WTC11 (cell line): ENCODE results near the gene ECT2L. TPM values are rescaled to one million over a fixed set of nuclear protein-coding genes. Genes with fewer than 3 reads are reported as not detected.

Source experiments
- ATAC-seq: fragments of 200-7000 bp; cut with Tn5 transposase; 2 replicates; pipeline ENCODE4 v1.10.0; 2021; ENCODE audit warnings: mild to moderate bottlenecking, moderate library complexity
- CTCF ChIA-PET: fragments of 300-600 bp; sonication (Branson Sonifier 250); formaldehyde crosslinking; loops from one replicate; lab custom pipeline; 2021; ENCODE audit warnings: antibody characterized with exemption; lab: Charles Lee
- POLR2A ChIA-PET: fragments of 350-600 bp; sonication (Branson Sonifier 250); formaldehyde crosslinking; loops from one replicate; lab custom pipeline; 2021; ENCODE audit warnings: antibody characterized with exemption; lab: Charles Lee
- DNase-seq: peaks from one replicate; pipeline ENCODE4 v3.0.0; 2021; ENCODE audit warnings: low spot score
- H3K27ac Mint-ChIP-seq: 2 replicates; pipeline ENCODE4 v1.8.0; 2021; ENCODE audit warnings: mixed read lengths
- H3K27me3 Mint-ChIP-seq: 2 replicates; pipeline ENCODE4 v1.8.0; 2021; ENCODE audit warnings: low read depth, mild to moderate bottlenecking, moderate library complexity, mixed read lengths
- H3K36me3 Mint-ChIP-seq: 2 replicates; pipeline ENCODE4 v1.8.0; 2021; ENCODE audit warnings: mixed read lengths
- H3K4me1 Mint-ChIP-seq: 2 replicates; pipeline ENCODE4 v1.8.0; 2022; ENCODE audit warnings: mixed read lengths
- H3K4me3 Mint-ChIP-seq: 2 replicates; pipeline ENCODE4 v1.8.0; 2021; ENCODE audit warnings: mild to moderate bottlenecking, moderate library complexity, mixed read lengths
- H3K9me3 Mint-ChIP-seq: 2 replicates; pipeline ENCODE4 v1.8.0; 2021; ENCODE audit warnings: mixed read lengths
- CREM ChIP-seq: sonication (generic); formaldehyde crosslinking; IDR thresholded peaks from 2 replicates; pipeline ENCODE4 v1.8.1; 2022; ENCODE audit warnings: mild to moderate bottlenecking, missing genetic modification reagents, moderate library complexity
- FOXK1 ChIP-seq: sonication (generic); formaldehyde crosslinking; IDR thresholded peaks from 2 replicates; pipeline ENCODE4 v1.8.0; 2022; ENCODE audit warnings: mild to moderate bottlenecking, moderate library complexity, missing genetic modification reagents
- FOXP1 ChIP-seq: sonication (generic); formaldehyde crosslinking; IDR thresholded peaks from 2 replicates; pipeline ENCODE4 v1.8.0; 2022; ENCODE audit warnings: missing genetic modification reagents, mild to moderate bottlenecking, moderate library complexity, borderline replicate concordance
- RELA ChIP-seq: sonication (generic); formaldehyde crosslinking; IDR thresholded peaks from 2 replicates; pipeline ENCODE4 v1.8.1; 2022; ENCODE audit warnings: missing genetic modification reagents, mild to moderate bottlenecking, borderline replicate concordance
- TCF7 ChIP-seq: sonication (generic); formaldehyde crosslinking; IDR thresholded peaks from 2 replicates; pipeline ENCODE4 v1.8.0; 2022; ENCODE audit warnings: mild to moderate bottlenecking, low read depth, missing genetic modification reagents, moderate library complexity
- ZBTB21 ChIP-seq: sonication (generic); formaldehyde crosslinking; IDR thresholded peaks from 2 replicates; pipeline ENCODE4 v1.8.1; 2023; ENCODE audit warnings: mild to moderate bottlenecking, missing genetic modification reagents, borderline replicate concordance
- total RNA-seq: library from RNA; stranded (reverse); gene quantifications from 3 replicates; pipeline ENCODE4 v1.2.3, GENCODE V29; 2021
- TF ChIP-seq, protein P1 (sequence below): fragments of 250-450 bp; sonication (Bioruptor Pico); IDR thresholded peaks from 2 replicates; pipeline ENCODE4 v1.9.0; 2021; ENCODE audit warnings: moderate library complexity, mild to moderate bottlenecking, inconsistent platforms, borderline replicate concordance
- TF ChIP-seq, protein P2 (sequence below): sonication (generic); formaldehyde crosslinking; IDR thresholded peaks from 2 replicates; pipeline ENCODE4 v1.8.0; 2022; ENCODE audit warnings: mild to moderate bottlenecking, missing genetic modification reagents
- TF ChIP-seq, protein P3 (sequence below): sonication (generic); formaldehyde crosslinking; IDR thresholded peaks from 2 replicates; pipeline ENCODE4 v1.8.1; 2023; ENCODE audit warnings: mild to moderate bottlenecking, missing genetic modification reagents, borderline replicate concordance
- TF ChIP-seq, protein P4 (sequence below): sonication (generic); formaldehyde crosslinking; IDR thresholded peaks from 2 replicates; pipeline ENCODE4 v1.8.1; 2023; ENCODE audit warnings: mild to moderate bottlenecking, missing genetic modification reagents, moderate library complexity
- TF ChIP-seq, protein P5 (sequence below): sonication (generic); formaldehyde crosslinking; conservative IDR thresholded peaks from 2 replicates; pipeline ENCODE4 v1.8.1; 2022; ENCODE audit warnings: mild to moderate bottlenecking, missing genetic modification reagents
- TF ChIP-seq, protein P6 (sequence below): sonication (generic); formaldehyde crosslinking; IDR thresholded peaks from 2 replicates; pipeline ENCODE4 v1.8.1; 2023; ENCODE audit warnings: mild to moderate bottlenecking, missing genetic modification reagents
- TF ChIP-seq, protein P7 (sequence below): fragments of 250-450 bp; sonication (Bioruptor Pico); IDR thresholded peaks from 2 replicates; pipeline ENCODE4 v1.9.0; 2021; ENCODE audit warnings: mild to moderate bottlenecking
- TF ChIP-seq, protein P8 (sequence below): sonication (generic); formaldehyde crosslinking; IDR thresholded peaks from 2 replicates; pipeline ENCODE4 v1.8.0; 2022; ENCODE audit warnings: mild to moderate bottlenecking, missing genetic modification reagents

The ECT2L gene
- total RNA-seq, 1 experiment from 2014 or later, result not detected

DNA sequence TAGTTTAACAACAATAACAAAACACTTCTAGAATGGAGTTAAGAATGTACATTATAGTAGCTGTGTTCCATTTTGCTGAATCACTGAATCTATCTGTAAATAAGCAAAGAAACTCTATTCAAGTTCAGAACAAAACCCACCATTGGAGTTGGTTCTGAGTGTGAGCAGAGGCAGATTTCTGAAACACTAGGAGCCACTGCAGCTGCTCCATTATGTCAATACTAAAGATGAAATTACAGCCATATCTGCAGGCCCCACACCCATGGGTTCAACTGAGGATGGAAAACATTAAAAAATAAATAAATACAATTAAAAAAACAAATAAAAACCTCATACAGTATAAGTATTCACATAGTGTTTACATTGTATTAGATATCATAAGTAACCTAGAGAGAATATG, 101.1 kb downstream of the ECT2L start (continued):
- TF ChIP-seq, protein P1, sequence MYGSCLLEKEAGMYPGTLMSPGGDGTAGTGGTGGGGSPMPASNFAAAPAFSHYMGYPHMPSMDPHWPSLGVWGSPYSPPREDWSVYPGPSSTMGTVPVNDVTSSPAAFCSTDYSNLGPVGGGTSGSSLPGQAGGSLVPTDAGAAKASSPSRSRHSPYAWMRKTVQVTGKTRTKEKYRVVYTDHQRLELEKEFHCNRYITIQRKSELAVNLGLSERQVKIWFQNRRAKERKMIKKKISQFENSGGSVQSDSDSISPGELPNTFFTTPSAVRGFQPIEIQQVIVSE (CRISPR knock-in tag), result no peak
- TF ChIP-seq, protein P2, sequence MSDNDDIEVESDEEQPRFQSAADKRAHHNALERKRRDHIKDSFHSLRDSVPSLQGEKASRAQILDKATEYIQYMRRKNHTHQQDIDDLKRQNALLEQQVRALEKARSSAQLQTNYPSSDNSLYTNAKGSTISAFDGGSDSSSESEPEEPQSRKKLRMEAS (CRISPR knock-in tag), result no peak
- TF ChIP-seq CREM, result no peak
- TF ChIP-seq, protein P3, sequence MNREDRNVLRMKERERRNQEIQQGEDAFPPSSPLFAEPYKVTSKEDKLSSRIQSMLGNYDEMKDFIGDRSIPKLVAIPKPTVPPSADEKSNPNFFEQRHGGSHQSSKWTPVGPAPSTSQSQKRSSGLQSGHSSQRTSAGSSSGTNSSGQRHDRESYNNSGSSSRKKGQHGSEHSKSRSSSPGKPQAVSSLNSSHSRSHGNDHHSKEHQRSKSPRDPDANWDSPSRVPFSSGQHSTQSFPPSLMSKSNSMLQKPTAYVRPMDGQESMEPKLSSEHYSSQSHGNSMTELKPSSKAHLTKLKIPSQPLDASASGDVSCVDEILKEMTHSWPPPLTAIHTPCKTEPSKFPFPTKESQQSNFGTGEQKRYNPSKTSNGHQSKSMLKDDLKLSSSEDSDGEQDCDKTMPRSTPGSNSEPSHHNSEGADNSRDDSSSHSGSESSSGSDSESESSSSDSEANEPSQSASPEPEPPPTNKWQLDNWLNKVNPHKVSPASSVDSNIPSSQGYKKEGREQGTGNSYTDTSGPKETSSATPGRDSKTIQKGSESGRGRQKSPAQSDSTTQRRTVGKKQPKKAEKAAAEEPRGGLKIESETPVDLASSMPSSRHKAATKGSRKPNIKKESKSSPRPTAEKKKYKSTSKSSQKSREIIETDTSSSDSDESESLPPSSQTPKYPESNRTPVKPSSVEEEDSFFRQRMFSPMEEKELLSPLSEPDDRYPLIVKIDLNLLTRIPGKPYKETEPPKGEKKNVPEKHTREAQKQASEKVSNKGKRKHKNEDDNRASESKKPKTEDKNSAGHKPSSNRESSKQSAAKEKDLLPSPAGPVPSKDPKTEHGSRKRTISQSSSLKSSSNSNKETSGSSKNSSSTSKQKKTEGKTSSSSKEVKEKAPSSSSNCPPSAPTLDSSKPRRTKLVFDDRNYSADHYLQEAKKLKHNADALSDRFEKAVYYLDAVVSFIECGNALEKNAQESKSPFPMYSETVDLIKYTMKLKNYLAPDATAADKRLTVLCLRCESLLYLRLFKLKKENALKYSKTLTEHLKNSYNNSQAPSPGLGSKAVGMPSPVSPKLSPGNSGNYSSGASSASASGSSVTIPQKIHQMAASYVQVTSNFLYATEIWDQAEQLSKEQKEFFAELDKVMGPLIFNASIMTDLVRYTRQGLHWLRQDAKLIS, result no peak

DNA sequence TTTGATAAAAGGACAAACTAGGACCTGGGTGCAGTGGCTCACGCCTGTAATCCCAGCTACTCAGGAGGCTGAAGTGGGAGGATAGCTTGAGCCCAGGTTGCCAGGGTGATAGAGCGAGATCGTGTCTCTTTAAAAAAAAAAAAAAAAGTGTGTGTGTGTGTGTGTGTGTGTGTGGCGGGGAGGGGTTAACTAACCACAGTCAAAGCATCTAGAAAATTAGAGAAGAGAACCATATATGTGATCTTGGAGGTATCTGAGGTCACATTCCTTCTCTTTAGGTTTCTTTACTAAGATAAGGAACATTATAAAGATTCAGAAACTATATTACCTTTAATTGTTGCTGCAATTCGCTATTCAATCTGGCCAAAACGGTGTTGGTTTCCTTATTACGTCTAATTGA, 111.3 kb downstream of the ECT2L start:
- Mint-ChIP-seq H3K27ac (no peak overlapping the region), H3K36me3 (peaks cover 54% of the 10 kb centered on the region), H3K4me3 (no peak overlapping the region), H3K9me3 (no peaks in the 10 kb centered on the region), H3K4me1 (no peaks in the 10 kb centered on the region), H3K27me3 (no peaks in the 10 kb centered on the region)
- no peak for TF ChIP-seq RELA (CRISPR knock-in tag)
- ChIA-PET CTCF (no interaction called here), POLR2A (no interaction called here)
- DNase-seq, result no peak
- ATAC-seq, result no peak

DNA sequence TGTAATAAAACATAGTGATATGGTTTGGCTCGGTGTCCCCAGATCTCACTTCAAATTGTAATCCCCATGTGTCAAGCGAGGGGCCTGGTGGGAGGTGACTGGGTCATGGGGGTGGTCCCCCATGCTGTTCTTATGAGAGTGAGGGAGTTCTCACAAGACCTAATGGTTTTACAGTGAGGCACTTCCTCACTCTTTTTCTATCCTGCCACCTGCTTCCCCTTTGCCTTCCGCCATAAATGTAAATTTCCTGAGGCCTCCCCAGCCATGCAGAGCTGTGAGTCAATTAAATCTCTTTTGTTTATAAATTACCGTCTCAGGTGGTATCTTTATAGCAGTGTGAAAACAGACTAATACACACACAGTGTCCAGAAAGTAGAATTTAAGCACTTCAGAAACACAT, 113.6 kb downstream of the ECT2L start:
- Mint-ChIP-seq H3K27me3 (no peaks in the 10 kb centered on the region), H3K4me1 (no peaks in the 10 kb centered on the region), H3K36me3 (peaks cover 71% of the 10 kb centered on the region), H3K9me3 (no peaks in the 10 kb centered on the region), H3K4me3 (no peak overlapping the region), H3K27ac (no peak overlapping the region)
- TF ChIP-seq, protein P4, sequence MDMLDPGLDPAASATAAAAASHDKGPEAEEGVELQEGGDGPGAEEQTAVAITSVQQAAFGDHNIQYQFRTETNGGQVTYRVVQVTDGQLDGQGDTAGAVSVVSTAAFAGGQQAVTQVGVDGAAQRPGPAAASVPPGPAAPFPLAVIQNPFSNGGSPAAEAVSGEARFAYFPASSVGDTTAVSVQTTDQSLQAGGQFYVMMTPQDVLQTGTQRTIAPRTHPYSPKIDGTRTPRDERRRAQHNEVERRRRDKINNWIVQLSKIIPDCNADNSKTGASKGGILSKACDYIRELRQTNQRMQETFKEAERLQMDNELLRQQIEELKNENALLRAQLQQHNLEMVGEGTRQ, result no peak
- TF ChIP-seq ZBTB21 (CRISPR knock-in tag) (no peak), FOXK1 (CRISPR knock-in tag) (no peak), TCF7 (CRISPR knock-in tag) (no peak), FOXP1 (no peak)
- TF ChIP-seq, protein P5, sequence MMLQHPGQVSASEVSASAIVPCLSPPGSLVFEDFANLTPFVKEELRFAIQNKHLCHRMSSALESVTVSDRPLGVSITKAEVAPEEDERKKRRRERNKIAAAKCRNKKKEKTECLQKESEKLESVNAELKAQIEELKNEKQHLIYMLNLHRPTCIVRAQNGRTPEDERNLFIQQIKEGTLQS, result no peak
- TF ChIP-seq, protein P3, result no peak
- TF ChIP-seq, protein P6, sequence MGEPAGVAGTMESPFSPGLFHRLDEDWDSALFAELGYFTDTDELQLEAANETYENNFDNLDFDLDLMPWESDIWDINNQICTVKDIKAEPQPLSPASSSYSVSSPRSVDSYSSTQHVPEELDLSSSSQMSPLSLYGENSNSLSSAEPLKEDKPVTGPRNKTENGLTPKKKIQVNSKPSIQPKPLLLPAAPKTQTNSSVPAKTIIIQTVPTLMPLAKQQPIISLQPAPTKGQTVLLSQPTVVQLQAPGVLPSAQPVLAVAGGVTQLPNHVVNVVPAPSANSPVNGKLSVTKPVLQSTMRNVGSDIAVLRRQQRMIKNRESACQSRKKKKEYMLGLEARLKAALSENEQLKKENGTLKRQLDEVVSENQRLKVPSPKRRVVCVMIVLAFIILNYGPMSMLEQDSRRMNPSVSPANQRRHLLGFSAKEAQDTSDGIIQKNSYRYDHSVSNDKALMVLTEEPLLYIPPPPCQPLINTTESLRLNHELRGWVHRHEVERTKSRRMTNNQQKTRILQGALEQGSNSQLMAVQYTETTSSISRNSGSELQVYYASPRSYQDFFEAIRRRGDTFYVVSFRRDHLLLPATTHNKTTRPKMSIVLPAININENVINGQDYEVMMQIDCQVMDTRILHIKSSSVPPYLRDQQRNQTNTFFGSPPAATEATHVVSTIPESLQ (CRISPR knock-in tag), result no peak
- TF ChIP-seq, protein P7, sequence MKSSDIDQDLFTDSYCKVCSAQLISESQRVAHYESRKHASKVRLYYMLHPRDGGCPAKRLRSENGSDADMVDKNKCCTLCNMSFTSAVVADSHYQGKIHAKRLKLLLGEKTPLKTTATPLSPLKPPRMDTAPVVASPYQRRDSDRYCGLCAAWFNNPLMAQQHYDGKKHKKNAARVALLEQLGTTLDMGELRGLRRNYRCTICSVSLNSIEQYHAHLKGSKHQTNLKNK (CRISPR knock-in tag), result no peak
- TF ChIP-seq, protein P8, sequence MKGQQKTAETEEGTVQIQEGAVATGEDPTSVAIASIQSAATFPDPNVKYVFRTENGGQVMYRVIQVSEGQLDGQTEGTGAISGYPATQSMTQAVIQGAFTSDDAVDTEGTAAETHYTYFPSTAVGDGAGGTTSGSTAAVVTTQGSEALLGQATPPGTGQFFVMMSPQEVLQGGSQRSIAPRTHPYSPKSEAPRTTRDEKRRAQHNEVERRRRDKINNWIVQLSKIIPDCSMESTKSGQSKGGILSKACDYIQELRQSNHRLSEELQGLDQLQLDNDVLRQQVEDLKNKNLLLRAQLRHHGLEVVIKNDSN, result no peak
- no peak for DNase-seq
- ChIA-PET POLR2A (no interaction called here), CTCF (no interaction called here)
- ATAC-seq, result no peak
